CD14-positive monocyte (primary cell): ENCODE measurements around the gene GALNT14. TPM values are rescaled to one million over a fixed set of nuclear protein-coding genes. Genes with fewer than 3 reads are reported as not detected.

Source experiments
- DNase-seq, 3 donors: peaks; one replicate each; pipeline ENCODE4 v3.0.0-alpha.2; 2011 to 2022
- H2AFZ ChIP-seq: 2 replicates; pipeline ENCODE4 v1.6.0; 2012; ENCODE audit warnings: mild to moderate bottlenecking, low read depth, low read length, inconsistent platforms; ENCODE audit not compliant: insufficient read depth, poor library complexity, severe bottlenecking
- H3K27ac ChIP-seq, 2 donors: 1 replicate in 1 of 2; 2 replicates in 1 of 2; pipeline ENCODE4 v1.5.1; 2012 to 2013; ENCODE audit warnings: low read length in 2 of 2, control low read depth in 1 of 2, inconsistent platforms in 1 of 2, low read depth in 1 of 2, mild to moderate bottlenecking in 1 of 2
- H3K27me3 ChIP-seq, 2 donors: one replicate each; pipeline versions ENCODE4 v1.6.0 to v1.6.1; 2011 to 2013; ENCODE audit warnings: low read length in 2 of 2; ENCODE audit not compliant: control insufficient read depth in 2 of 2, insufficient read depth in 2 of 2
- H3K36me3 ChIP-seq, 2 donors: replicated peaks in 1 of 2; 1 replicate in 1 of 2; 2 replicates in 1 of 2; pipeline versions ENCODE4 v1.5.1 to v1.6.1; 2012 to 2013; ENCODE audit warnings: low read length in 2 of 2, control low read depth in 1 of 2, inconsistent platforms in 1 of 2, mild to moderate bottlenecking in 1 of 2; ENCODE audit not compliant: insufficient read depth in 2 of 2, control insufficient read depth in 1 of 2
- H3K4me1 ChIP-seq, 2 donors: 1 replicate in 1 of 2; 2 replicates in 1 of 2; pipeline versions ENCODE4 v1.5.1 to v1.6.1; 2012 to 2013; ENCODE audit warnings: low read length in 2 of 2, control low read depth in 1 of 2, inconsistent platforms in 1 of 2, mild to moderate bottlenecking in 1 of 2, moderate library complexity in 1 of 2; ENCODE audit not compliant: insufficient read depth in 2 of 2, control insufficient read depth in 1 of 2
- H3K4me2 ChIP-seq: replicated peaks from 2 replicates; pipeline ENCODE3; 2012; ENCODE audit warnings: low read length, moderate library complexity, mild to moderate bottlenecking; ENCODE audit not compliant: poor library complexity, severe bottlenecking; ENCODE audit errors: extremely low read depth
- H3K4me3 ChIP-seq, 3 experiments: fragments of 200-600 bp in 1 of 3; sonication (generic) in 1 of 3; replicated peaks in 1 of 3; 1 replicate in 2 of 3; 2 replicates in 1 of 3; pipeline ENCODE4 v1.5.1; 2011 to 2013; ENCODE audit warnings: low read length in 3 of 3, mild to moderate bottlenecking in 3 of 3, control low read depth in 2 of 3, low read depth in 2 of 3, inconsistent platforms in 1 of 3, moderate library complexity in 1 of 3
- H3K79me2 ChIP-seq: 2 replicates; pipeline ENCODE4 v1.6.0; 2012; ENCODE audit warnings: mild to moderate bottlenecking, control low read depth, inconsistent platforms, low read length, moderate library complexity; ENCODE audit not compliant: insufficient read depth
- H3K9ac ChIP-seq: 2 replicates; pipeline ENCODE4 v1.6.0; 2017; ENCODE audit warnings: low read length, mild to moderate bottlenecking; ENCODE audit not compliant: insufficient read depth, poor library complexity, severe bottlenecking
- H3K9me3 ChIP-seq, 2 donors: replicated peaks in 1 of 2; 1 replicate in 1 of 2; 2 replicates in 1 of 2; pipeline versions ENCODE4 v1.5.1 to v1.6.1; 2012 to 2013; ENCODE audit warnings: low read length in 2 of 2, control low read depth in 1 of 2; ENCODE audit not compliant: control insufficient read depth in 1 of 2, insufficient read depth in 1 of 2
- H4K20me1 ChIP-seq: 2 replicates; pipeline ENCODE4 v1.6.0; 2012; ENCODE audit warnings: mild to moderate bottlenecking, low read length, control low read depth, moderate library complexity; ENCODE audit not compliant: insufficient read depth
- H3K27ac Mint-ChIP-seq, 7 donors: one replicate each; pipeline ENCODE4 v1.8.0; 2020; ENCODE audit warnings: mild to moderate bottlenecking in 7 of 7, mixed read lengths in 7 of 7, moderate library complexity in 6 of 7, inconsistent platforms in 2 of 7
- H3K27me3 Mint-ChIP-seq, 3 donors: one replicate each; pipeline ENCODE4 v1.8.0; 2021 to 2022; ENCODE audit warnings: low read depth in 3 of 3, mild to moderate bottlenecking in 3 of 3, mixed read lengths in 3 of 3, moderate library complexity in 3 of 3, inconsistent platforms in 1 of 3
- H3K36me3 Mint-ChIP-seq, 2 donors: one replicate each; pipeline ENCODE4 v1.8.0; 2020; ENCODE audit warnings: mixed read lengths in 2 of 2, inconsistent platforms in 1 of 2, mild to moderate bottlenecking in 1 of 2
- H3K4me1 Mint-ChIP-seq: one replicate; pipeline ENCODE4 v1.8.0; 2020; ENCODE audit warnings: mild to moderate bottlenecking, mixed read lengths
- H3K4me3 Mint-ChIP-seq, 2 donors: one replicate each; pipeline ENCODE4 v1.8.0; 2020; ENCODE audit warnings: mild to moderate bottlenecking in 2 of 2, mixed read lengths in 2 of 2, moderate library complexity in 1 of 2
- H3K9me3 Mint-ChIP-seq, 7 donors: one replicate each; pipeline ENCODE4 v1.8.0; 2020 to 2022; ENCODE audit warnings: mixed read lengths in 7 of 7, mild to moderate bottlenecking in 6 of 7, moderate library complexity in 6 of 7, inconsistent platforms in 2 of 7
- WGBS: methylation state at CpG from one replicate; pipeline ENCODE4 v1.1.5; 2013; ENCODE audit warnings: missing lambda C conversion rate; ENCODE audit not compliant: insufficient coverage; 5-methylcytosine and 5-hydroxymethylcytosine counted together
- intact Hi-C, 2 donors: fragments of 100-400 bp; cut with micrococcal nuclease; formaldehyde crosslinking; loops; one replicate each; pipeline versions ENCODE4 v1.15.0 to v1.15.1; 2023
- polyA plus RNA-seq, 3 donors: library from polyadenylated mRNA; depleted of rRNA in 1 of 3; unstranded in 2 of 3; stranded (reverse) in 1 of 3; fragments of 300-500 nt in 2 of 3; fragments of >200 nt in 1 of 3; fragmentation: Illumina TruSeq in 2 of 3; gene quantifications; 1 replicate in 2 of 3; 2 replicates in 1 of 3; pipeline ENCODE4 v1.2.3, GENCODE V29; 2012 to 2021
- TF ChIP-seq, protein P1 (sequence below): fragments of 200-600 bp; IDR thresholded peaks from one replicate; pipeline ENCODE4 v1.8.0; 2022; ENCODE audit warnings: antibody characterized with exemption, mild to moderate bottlenecking

GALNT14 gene
- polyA plus RNA-seq, 3 donors: 0.33 TPM; not detected in 2

DNA sequence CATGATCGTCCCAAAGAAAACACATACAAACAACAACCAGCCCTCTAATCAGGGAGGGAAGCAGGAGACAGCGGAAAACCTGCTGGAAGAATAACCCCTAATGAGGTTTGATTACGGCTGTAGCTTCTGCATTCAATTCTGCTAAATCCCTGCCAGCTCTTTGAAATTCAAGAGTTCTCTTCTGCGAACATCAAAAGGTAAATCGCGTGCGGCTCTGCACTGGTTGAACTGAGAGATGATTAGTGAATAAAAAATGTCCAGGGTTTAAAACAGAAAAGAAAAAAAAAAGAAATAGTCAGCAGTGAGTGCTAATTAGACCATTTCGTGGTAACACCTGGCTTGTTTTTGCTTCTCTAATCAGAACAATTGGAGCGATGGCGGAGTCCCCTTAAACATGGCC, 178.0 kb downstream of the GALNT14 start:
- no peaks in the 10 kb centered on the region for H3K4me1 ChIP-seq
- Mint-ChIP-seq H3K27ac (no peak overlapping the region), H3K4me3 (no peak overlapping the region), H3K4me1 (peaks cover 8% of the 10 kb centered on the region), H3K36me3 (no peaks in the 10 kb centered on the region), H3K9me3 (no peaks in the 10 kb centered on the region), H3K27me3 (peaks cover 0 to 3% (median 0%) of the 10 kb centered on the region in 3 donors)
- no peak overlapping the region for H3K4me3 ChIP-seq
- H3K4me2 ChIP-seq: no peak overlapping the region
- H3K27ac ChIP-seq: no peak overlapping the region
- H3K27me3 ChIP-seq: no peaks in the 10 kb centered on the region
- TF ChIP-seq, protein P1, sequence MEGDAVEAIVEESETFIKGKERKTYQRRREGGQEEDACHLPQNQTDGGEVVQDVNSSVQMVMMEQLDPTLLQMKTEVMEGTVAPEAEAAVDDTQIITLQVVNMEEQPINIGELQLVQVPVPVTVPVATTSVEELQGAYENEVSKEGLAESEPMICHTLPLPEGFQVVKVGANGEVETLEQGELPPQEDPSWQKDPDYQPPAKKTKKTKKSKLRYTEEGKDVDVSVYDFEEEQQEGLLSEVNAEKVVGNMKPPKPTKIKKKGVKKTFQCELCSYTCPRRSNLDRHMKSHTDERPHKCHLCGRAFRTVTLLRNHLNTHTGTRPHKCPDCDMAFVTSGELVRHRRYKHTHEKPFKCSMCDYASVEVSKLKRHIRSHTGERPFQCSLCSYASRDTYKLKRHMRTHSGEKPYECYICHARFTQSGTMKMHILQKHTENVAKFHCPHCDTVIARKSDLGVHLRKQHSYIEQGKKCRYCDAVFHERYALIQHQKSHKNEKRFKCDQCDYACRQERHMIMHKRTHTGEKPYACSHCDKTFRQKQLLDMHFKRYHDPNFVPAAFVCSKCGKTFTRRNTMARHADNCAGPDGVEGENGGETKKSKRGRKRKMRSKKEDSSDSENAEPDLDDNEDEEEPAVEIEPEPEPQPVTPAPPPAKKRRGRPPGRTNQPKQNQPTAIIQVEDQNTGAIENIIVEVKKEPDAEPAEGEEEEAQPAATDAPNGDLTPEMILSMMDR: no peak
- H3K9me3 ChIP-seq: no peaks in the 10 kb centered on the region
- DNase-seq: no peak
- H2AFZ ChIP-seq: no peak overlapping the region
- H3K36me3 ChIP-seq: no peaks in the 10 kb centered on the region
- WGBS: 98% methylated on average over 9 of the region's 10 CpGs
- no peak overlapping the region for H3K9ac ChIP-seq
- H4K20me1 ChIP-seq: no peaks in the 10 kb centered on the region
- no peaks in the 10 kb centered on the region for H3K79me2 ChIP-seq
- intact Hi-C loops: no loop called here

DNA sequence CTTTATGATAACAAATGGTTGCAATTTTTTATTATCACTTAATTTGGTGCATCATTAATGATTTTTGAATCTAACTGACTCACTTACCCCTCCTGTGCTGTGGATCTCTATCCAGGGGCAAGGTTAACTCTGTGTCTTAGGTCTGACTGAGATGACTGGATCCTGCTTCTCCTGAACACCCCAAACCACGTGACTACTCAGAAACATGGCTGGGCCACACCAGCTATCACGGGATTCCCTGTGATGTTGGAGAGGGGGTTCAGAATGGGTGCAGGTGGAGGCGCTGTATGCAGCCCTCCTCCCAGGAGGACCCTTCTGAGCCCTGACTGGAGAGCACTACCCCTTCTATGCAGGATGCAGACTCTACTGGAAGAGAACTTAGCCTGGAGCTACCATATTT, 178.6 kb downstream of the GALNT14 start:
- no peak overlapping the region for H2AFZ ChIP-seq
- WGBS: no CpG with 5 or more reads among the region's 3 CpGs
- H3K27ac Mint-ChIP-seq: no peak overlapping the region
- peaks cover 0 to 3% (median 0%) of the 10 kb centered on the region in 3 donors for H3K27me3 Mint-ChIP-seq
- TF ChIP-seq, protein P1: no peak
- no peaks in the 10 kb centered on the region for H3K4me1 ChIP-seq
- H3K4me1 Mint-ChIP-seq: peaks cover 8% of the 10 kb centered on the region
- no peaks in the 10 kb centered on the region for H3K79me2 ChIP-seq
- H3K4me3 Mint-ChIP-seq: no peak overlapping the region
- no peaks in the 10 kb centered on the region for H3K9me3 Mint-ChIP-seq
- H4K20me1 ChIP-seq: no peaks in the 10 kb centered on the region
- intact Hi-C loops: no loop called here
- no peaks in the 10 kb centered on the region for H3K27me3 ChIP-seq
- H3K27ac ChIP-seq: no peak overlapping the region
- no peak for DNase-seq
- no peak overlapping the region for H3K9ac ChIP-seq
- H3K36me3 ChIP-seq: no peaks in the 10 kb centered on the region
- H3K4me2 ChIP-seq: no peak overlapping the region
- H3K9me3 ChIP-seq: no peaks in the 10 kb centered on the region
- no peaks in the 10 kb centered on the region for H3K36me3 Mint-ChIP-seq
- H3K4me3 ChIP-seq: no peak overlapping the region
